ENCODE results near the gene PAQR3. TPM values are rescaled to one million over a fixed set of nuclear protein-coding genes. Genes with fewer than 3 reads are reported as not detected.

PAQR3 gene
- total RNA-seq, result 61.1 TPM

GRCh38 chr4:78938868-78939666 lies at the start of gene PAQR3:
PAQR3 (minus strand) TSS chr4:78939438; CDS start chr4:78939224, 214 bp downstream.

Small RNA genes lying within 50 kb of the gene (small RNA-seq; reads per million reads assigned to genes)
- gene RN7SL127P, result not detected

Other genes with a start within 250 kb of the PAQR3 start
- gene BMP2K, start 163.1 kb downstream of the PAQR3 start, total RNA-seq, result 75.0 TPM